ENCODE data around the gene PRKCA.
"Not testable (repeated sequence)": the region's sequence is repeated elsewhere in the genome, so short reads cannot be mapped to it uniquely, and the experiment has no call there.

The PRKCA gene

DNA sequence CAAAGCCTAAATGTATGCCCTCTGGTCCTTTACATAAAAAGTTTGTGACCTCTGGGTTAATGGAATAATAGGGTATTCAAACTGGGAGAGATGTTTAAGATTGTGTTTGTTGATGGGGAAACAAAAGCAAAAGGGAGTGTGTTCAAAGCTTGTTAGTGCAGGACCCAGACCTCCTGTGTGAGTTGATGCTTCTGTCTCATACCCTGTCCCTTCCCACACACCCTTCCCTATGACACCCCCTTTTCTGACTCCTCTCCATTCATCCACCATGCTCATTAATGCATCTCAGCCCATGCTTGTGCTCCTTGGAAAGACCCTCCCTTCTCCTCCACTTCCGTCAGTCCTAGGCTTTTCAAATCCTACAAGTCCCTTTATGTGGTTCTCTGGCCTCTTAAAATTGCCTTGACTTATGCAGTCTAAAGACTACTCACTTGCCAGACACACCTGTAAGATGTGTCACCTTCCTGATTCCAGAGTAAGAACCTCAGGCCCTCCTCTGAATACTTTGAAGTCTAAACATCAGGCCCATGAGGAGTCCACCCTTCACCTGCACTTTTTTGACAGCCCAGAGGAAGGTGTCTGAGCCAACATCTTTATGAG, 404.5 kb downstream of the PRKCA start:
- DNase-seq (ENCODE audit: low read depth, low spot score): no peak

DNA sequence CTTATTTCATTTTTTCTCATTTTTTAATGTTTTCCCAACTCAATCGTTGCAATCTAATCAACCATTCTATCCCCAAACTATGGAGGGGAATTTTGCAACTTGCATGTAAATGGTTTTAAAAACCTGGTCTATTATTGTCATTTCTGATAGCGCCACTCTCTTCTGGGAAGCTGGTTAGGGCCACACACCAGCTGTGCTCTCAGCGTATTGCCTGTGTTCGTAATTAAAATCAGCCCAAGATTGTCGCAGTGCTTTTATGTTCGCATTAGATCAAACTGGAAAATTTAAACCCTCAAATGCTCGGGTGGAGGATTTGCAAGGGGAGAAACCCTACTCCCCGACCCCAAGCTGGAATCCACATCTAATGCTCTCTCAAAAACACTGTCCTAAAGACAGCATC, 409.0 kb downstream of the PRKCA start:
- no peak for DNase-seq (ENCODE audit: low read depth, low spot score)

DNA sequence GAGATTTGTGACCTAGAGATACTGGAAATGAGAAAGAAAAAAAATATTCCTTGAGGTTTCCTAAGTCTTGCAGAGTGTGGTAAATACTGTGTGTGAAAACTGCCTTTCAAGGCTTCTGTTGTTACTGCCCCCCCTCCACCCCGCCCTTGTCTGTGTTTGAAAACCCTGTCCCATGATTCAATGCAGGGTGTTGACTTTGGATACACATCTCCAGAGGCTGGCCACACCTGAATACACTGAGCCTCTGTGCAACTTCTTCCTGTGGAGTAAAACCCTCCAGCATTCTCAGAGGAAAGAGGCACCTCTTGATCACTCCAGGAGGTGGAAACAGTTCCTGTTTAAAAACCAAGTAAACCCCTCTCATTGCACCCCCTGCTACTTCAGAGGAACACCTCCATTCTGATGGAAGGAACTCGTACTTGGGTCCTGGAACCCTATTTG, 409.5 kb downstream of the PRKCA start:
- DNase-seq (ENCODE audit: low read depth, low spot score): peak; percentile 28

DNA sequence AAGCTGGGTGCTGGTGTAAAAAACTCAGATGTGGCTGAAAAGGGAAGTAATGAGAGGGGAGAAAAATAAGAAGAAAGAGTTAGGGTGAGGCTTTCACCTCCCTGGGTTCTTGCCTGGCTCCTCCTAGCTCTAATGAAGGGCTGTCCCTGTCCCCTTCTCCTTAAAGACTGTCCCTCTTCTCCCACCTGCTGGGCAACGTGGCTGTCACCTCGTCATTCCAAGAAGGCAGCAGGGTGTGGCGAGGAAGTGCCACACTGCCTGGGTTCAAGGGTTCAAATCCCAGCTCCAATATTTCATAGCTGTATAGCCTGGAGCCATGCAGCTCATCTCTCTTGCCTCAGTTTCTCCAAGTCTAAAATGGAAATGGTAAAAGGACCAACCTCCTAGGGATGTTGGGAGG, 410.0 kb downstream of the PRKCA start:
- DNase-seq (ENCODE audit: low read depth, low spot score): no peak

DNA sequence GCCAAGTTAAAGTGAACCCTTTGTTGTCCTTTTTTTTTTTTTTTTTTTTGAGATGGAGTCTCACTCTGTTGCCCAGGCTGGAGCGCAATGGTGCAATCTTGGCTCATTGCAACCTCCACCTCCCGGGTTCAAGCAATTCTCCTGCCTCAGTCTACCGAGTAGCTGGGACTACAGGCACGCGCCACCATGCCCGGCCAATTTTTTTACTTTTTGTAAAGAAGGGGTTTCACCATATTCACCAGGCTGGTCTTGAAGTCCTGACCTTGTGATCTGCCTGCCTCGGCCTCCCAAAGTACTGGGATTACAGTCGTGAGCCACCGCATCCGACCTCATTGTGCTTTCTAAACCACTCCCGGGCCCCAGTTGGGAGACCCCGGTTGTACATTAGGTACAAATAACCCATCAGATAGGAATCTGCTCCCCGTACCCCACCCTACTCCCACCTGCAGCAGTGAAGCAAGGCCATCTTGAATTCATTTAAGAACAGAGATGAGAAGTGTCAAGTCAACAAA, 410.7 kb downstream of the PRKCA start:
- not testable (repeated sequence) for DNase-seq (ENCODE audit: low read depth, low spot score)

DNA sequence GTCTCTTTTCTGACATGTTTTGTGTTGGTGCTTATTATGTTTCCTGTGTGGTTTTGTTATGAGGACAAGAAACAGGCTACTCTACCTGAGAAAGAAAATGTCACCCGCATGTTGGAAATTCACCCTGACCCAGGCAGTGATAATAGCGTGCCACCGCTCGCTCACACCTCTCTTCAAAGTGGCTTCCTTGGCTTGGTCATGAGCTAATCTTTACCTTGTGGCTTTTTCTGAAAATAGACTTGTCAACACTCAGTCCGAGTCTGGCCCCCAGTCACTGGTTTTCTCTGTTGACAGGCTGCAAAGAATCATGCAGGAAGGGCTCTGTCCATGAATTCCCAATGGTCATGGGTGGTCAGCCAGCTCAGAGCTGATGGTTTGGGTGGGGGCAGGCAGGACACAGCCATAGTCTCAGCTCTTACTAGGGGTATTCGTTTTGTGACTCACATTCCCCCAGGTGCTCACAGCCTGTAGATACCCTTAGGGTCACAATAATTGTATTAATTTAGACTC, 411.2 kb downstream of the PRKCA start:
- no peak for DNase-seq (ENCODE audit: low read depth, low spot score)

DNA sequence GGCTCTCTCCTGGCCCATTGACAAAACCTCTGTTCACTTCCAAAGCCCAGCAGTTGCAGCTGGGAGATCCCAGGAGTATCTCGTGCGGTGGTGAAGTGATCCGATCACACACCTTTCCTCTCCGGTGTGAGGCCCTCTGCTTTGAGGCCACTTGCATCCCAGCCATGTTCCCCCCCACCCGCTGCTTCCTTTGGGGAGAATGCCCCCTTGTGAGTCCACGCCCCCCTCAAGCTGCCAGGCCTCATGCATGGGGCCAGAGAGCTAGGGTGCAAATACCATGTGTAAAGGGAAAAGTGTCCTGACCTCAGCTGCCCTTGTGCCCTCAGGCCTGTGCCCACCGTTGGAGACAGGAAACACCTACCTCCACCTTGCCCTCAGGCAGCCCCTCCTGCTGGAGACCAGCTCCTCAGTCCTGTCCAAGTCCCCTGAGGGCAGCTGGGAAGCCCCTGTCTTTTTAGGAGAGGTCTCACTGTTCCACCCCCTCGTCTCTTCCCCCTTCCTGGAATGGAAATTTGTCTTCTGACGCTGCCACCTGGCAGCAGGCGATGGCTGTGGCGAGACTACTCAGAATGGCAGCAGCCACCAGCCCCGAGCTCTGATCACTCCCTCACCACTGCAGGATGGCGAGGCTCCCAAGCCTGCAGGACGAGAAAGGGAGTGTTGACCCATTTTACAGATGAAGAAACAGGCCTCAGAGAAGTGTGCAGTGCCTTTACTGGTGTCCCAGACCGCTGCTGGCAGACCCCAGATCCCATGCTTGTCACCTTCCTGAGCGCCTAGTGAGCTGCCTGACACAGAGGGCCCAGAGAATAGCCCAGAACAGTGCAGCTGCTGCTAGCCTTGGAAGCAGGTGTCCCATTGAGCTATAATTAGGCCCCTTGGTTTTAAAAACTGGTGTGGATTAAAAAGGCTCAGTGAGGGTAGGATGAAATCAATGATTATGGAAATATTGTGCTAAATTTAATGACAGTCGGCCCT, 411.9 kb downstream of the PRKCA start:
- DNase-seq (ENCODE audit: low read depth, low spot score): no peak

DNA sequence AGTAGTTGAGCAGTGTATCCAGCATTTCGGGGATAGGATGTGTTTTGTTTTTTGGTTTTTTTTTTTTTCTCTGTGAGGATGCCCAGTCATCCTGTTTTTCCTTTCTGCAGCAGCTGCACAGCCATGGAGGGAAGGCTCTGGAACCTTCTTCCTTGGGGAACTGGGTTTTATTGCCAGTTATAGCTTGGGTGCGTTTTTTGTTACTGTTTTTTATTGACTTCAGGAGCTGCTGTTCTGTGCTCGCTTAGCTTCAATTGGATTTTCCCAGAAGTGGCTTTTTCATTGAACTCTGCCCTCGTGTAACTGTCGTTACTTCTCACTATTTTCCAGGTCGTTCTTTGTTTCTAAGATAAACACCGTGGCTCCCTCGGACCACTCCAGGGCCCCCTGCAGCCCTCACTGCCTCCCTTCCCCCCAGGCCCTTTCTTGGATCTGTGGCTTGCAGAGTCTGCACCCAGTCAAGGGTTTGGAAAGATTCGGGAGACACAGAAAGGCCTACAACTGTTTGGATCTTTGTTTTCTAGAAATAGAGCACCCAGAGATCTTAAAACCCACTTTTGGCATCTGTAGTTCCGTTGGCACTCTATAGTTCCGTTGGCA, 412.8 kb downstream of the PRKCA start:
- DNase-seq (ENCODE audit: low read depth, low spot score): no peak

DNA sequence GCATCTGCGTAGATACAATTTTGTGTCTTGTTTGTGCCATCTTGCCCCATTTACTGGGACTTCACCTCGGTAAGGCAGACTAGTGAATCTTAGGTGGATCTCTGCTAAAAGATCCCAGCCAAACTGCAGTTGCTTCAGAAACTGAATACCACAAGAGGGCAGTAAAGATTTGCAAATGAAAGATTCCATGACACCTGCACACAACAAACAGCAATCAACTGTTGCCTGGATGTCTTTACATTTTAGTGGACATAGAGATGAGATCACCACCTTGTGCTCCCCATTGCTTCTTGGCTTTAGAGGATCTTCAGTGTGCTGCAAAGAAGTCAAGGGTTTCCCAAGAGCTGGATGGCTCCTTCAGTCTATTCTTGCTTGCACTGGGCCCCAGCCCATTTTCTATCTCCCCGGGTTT, 413.3 kb downstream of the PRKCA start:
- DNase-seq (ENCODE audit: low read depth, low spot score): peak; percentile 69

DNA sequence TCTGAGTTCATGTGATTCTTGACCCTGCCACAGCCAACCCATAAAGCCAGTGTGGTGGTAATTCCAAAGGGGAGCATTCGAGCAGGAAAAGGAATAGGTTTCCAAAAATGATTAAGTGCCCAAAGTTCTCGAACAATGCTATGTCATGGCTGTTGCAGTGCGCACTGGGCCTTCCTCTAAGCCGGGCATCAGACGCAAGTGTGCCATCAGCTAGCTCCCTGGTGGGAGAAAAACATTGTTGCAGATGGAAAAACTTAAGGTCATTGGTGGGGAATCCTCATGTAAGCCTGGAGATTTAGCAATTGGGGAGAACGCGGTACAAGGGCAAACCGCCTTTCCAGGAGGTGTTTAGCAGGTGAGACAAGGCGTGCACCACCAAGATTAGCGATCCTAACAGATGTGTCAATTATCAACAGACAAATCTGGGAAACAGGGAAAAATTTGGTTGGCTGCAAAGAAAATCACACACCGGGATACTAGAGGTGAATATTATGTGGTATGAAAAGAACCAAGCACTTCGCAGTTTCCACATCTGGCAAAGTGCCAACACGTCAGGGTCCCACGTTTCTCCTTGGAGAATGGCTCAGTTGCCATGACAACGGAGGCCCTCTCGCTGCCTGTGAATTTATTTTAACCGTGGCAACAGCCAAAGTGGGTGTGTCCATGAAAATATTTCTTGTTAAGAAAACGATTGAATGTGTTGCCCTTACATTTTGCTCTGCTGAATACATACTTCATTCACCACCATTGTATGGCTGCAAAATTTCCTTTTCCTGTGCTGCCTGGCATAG, 414.0 kb downstream of the PRKCA start:
- no peak for DNase-seq (ENCODE audit: low read depth, low spot score)

DNA sequence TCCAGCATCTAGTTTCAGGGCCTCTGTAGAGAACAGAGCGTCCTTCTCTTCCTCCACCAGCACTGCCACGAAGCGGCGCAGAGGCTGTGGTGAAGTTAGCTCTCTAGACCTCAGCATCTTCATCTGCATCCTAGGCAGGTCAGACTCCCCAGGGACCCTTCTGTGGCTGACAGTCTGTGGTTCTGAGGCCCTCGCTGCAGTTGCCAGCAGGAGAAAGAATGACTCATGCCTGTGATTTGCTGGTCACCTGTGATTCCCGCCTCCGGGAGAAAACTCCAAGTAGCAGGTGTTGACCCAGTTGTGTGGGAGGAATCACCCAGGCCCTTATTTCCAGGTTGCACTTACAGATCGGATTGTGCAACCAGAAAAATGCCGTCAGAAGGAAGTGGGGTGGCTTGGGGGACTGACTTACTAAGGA, 415.2 kb downstream of the PRKCA start:
- no peak for DNase-seq (ENCODE audit: low read depth, low spot score)

DNA sequence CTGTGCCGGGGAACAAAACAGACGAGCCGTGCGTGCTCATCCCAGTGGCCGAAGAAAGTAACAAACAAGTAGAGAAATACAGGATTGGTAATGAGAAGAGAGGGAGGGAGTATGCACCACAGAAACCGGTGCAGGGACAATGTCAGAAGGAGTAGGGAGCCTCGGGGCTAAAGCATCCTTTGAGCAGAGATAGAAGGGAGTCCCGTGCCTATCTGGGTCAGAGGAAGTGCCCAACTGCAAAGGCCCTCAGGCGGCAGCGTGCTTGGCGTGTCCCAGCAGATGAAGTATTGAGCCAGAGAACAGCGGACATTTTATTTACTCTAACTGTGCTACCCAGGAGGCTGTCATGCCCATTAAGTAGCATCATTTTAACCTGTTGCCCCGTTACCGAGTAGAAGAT, 417.6 kb downstream of the PRKCA start:
- DNase-seq (ENCODE audit: low read depth, low spot score): no peak

DNA sequence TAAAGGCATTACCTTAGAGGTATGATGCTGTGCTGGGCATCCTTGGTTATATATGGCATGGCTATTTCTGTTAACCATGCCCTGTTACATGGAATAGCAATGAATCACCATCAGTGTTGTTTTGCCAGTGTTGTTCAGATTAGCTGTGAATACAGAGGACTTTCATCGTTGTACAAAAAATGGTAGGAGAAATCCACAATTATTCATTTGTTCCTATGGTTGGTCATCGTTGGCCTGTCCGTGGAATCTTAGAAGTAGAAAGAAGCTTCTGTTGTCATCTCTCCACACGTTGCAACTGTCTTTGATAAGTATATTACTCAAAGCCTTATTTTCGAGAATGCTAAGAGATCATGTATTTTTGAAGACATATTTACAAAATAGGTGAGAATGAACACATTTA, 418.2 kb downstream of the PRKCA start:
- DNase-seq (ENCODE audit: low read depth, low spot score): no peak

DNA sequence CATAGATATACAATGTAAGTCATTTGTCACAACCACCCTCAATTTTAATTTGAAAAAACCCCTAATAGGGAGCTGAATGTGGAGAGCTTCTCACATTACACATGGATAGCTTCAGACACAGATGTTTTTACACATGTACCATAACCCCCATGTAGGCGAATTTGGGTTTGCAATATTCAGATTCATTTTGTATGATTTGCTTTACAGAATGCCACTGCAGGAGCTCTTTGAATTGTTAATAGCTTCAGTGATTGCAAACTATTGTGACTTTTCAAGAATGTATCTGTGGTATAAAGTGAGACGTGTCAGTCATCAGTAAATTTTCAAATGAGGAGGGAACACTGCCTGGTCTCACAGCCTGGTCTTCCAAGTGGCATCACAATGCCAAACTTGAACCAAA, 419.9 kb downstream of the PRKCA start:
- no peak for DNase-seq (ENCODE audit: low read depth, low spot score)

DNA sequence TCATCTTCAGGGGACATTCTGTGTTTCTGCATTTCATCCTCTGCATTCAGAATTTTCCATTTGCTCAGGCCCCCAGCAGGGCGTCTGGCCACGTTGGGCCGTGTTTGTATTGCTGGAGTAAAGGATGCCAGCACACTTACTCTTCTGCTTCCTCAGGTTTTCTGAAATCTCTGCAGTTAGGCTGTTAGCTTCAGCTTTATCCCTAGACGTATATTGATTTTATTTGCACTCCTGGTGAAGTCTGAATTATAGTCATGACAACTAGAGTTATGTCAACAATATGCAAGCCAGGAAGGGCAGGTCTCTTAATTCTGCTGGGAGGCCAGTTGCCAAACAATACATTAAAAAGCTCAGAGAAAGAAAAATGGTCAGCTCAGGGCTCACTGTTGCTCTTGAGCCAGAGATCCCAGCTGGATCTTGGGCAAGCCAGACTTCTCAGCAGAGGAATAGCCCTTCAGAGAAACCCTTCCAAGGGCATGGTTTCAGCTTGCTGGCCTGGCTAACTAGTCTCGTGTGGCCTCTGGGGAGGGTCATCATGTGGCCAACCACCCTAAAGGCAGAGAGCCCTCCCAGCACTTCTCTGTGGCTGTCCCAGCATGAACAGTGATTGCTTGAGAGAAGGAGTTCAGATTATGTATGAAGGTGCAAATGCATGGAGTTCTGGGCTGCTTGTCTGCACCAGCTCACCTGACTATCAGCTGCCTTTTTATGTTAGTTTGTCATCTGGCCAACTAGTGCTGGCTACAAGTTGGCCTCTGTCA, 422.3 kb downstream of the PRKCA start:
- DNase-seq (ENCODE audit: low read depth, low spot score): no peak

DNA sequence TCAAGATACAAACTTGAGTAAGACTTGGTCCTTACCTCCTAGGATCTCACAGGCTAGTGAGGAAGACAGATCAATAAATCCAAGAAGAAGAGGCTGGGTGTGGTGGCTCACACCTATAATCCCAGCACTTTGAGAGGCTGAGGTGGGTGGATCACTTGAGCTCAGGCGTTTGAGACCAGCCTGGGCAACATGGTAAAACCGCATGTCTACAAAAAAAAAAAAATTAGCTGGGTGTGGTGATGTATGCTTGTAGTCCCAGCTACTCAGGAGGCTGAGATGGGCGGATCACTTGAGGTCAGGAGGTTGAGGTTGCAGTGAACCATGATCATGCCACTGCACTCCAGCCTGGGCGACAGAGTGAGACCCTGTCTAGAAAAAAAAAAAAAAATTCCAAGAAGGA, 423.0 kb downstream of the PRKCA start:
- not testable (repeated sequence) for DNase-seq (ENCODE audit: low read depth, low spot score)

DNA sequence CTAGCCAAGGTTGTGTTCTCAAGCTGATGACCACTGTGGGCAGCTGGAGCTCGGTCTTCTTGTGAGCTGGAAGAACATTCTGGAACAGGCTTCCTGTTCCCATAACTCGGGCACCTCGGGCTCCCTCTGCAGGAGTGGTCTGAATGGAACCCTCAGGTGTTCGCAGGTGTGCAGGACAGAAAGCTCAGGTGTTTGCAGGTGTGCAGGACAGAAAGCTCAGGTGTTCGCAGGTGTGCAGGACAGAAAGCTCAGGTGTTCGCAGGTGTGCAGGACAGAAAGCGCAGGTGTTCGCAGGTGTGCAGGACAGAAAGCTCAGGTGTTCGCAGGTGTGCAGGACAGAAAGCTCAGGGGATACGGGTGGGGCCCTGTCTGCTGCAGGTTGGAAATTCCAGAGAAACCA, 423.5 kb downstream of the PRKCA start:
- DNase-seq (ENCODE audit: low read depth, low spot score): no peak

DNA sequence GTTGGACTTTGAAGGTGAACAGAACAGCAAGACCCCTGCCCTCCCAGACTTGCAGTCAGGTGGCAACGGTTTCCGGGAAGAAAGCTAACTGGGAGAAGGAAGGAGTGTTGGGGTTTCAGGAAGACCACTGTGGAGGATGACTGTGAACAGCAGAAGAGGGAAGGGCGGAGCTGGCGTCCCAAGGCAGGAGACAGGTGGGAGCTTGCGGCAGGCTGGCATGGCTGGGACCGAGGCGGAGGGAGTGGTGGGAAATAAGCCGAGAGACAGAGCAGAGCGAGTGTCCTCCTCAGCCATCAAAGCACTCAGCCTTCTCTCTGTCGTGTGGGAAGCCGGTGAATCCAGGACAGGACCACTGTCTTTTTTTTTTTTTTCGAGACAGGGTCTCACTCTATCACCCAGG, 424.0 kb downstream of the PRKCA start:
- no peak for DNase-seq (ENCODE audit: low read depth, low spot score)

DNA sequence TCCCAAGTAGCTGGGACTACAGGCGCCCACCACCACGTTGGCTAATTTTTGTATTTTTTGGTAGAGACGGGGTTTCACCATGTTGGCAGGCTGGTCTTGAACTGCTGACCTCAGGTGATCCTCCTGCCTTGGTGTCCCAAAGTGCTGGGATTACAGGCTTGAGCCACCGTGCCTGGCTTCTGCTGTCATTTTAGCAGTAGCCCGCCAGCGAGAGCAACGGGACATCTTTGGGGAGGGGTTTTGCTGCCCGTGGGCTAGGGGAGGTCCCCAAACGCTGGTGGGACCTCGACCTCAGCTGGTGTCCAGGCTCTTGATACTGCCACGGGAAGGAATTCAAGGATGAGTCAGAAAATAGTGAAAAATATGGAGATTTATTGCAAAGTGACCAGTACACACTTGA, 424.4 kb downstream of the PRKCA start:
- no peak for DNase-seq (ENCODE audit: low read depth, low spot score)
